OCI-LY7 (cell line): ENCODE data around the gene C1QTNF2.

Experiments
- EZH2phosphoT487 ChIP-seq: fragments of 200-600 bp; sonication (generic); IDR thresholded peaks from 2 replicates; pipeline ENCODE4 v1.6.1; 2018; ENCODE audit warnings: low read depth, borderline replicate concordance, mild to moderate bottlenecking, mixed run types, antibody characterized with exemption, low read length, moderate library complexity, mixed read lengths
- TF ChIP-seq, protein P1 (sequence below): fragments of 200-600 bp; sonication (generic); conservative IDR thresholded peaks from 2 replicates; pipeline ENCODE4 v1.5.1; 2014; ENCODE audit warnings: mild to moderate bottlenecking, antibody characterized with exemption, low read length, moderate library complexity, mixed read lengths

DNA sequence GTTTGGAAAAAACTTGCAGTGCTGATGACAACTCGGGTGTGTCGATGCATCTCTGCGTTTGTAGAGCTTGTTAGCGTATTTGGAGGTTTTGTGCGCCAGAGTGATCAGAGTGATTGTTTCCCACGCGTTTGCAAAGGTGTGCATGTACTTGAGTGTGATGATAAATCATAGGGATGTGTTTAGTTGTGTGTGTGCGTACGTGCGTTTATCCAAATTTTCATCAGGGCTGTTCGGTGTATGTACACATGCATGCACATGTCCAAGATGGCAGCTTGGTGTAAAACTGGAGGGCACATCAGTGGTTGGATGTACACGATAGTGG is 248 bp upstream of the C1QTNF2 start:
- TF ChIP-seq, protein P1, sequence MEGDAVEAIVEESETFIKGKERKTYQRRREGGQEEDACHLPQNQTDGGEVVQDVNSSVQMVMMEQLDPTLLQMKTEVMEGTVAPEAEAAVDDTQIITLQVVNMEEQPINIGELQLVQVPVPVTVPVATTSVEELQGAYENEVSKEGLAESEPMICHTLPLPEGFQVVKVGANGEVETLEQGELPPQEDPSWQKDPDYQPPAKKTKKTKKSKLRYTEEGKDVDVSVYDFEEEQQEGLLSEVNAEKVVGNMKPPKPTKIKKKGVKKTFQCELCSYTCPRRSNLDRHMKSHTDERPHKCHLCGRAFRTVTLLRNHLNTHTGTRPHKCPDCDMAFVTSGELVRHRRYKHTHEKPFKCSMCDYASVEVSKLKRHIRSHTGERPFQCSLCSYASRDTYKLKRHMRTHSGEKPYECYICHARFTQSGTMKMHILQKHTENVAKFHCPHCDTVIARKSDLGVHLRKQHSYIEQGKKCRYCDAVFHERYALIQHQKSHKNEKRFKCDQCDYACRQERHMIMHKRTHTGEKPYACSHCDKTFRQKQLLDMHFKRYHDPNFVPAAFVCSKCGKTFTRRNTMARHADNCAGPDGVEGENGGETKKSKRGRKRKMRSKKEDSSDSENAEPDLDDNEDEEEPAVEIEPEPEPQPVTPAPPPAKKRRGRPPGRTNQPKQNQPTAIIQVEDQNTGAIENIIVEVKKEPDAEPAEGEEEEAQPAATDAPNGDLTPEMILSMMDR, result no peak
- no peak for TF ChIP-seq EZH2phosphoT487
